DMS 273 (cell line): ENCODE measurements around the gene ODAPH.
"Not testable (repeated sequence)": the region's sequence is repeated elsewhere in the genome, so short reads cannot be mapped to it uniquely, and the experiment has no call there.

Source experiments
- DNase-seq: peaks from one replicate; lab custom pipeline; 2025; ENCODE audit not compliant: unreplicated experiment; lab: John Stamatoyannopoulos, UW

The ODAPH gene

DNA sequence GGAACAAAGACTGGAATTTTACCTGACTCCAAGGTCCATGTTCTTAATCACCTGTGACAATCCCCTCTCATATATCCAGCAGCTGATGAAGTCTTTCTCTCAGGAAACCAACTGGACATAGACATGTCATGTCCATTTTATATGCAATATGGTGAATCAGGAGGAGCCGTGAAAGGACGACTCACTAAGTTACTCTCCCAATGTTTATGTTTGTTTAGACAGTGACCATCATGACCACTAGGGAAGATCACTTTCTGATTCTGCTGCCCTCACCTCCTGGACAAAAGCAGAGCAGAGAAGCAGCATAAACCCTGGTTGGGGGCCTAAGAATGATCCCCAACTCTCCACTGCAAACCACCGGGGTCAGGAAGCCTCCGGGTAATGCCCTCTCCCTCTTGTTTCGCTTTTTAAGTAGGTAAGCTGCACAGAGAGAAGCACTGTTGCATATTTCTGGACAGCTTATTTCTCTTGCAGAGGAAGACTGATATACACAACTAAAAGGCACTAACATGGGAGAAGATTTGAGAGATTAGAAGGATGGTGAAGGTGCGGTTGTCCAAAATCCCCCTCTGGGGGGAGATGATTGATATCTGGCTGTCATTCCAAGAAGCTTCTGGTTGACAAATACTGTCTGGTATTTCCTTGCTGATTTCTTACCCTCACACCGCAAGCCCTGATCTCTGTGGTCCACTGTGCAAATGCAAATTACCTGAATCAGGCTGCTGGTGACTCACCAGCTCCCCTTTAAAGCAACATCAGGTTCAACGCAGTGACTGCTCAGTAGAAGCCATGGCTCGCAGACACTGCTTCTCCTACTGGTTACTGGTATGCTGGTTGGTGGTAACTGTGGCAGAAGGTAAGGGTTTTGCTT, at the start of gene ODAPH:
TSS of gene ODAPH (plus strand) at position 773 of the 871 bp plus-strand sequence. CDS start at position 790, 17 bp downstream.
- no peak for DNase-seq

GRCh38 chr4:75509592-75509991, 46.3 kb upstream of the ODAPH start:
- peak; percentile 4 for DNase-seq

- no peak for DNase-seq
These were observed 44.0 kb upstream of the ODAPH start for GRCh38 chr4:75511841-75512240.

- no peak for DNase-seq
These were observed 43.3 kb upstream of the ODAPH start for GRCh38 chr4:75512386-75513211.

GRCh38 chr4:75513526-75514130, 42.2 kb upstream of the ODAPH start:
- peak; percentile 29 for DNase-seq

- DNase-seq = peak; percentile 98
These were observed 41.5 kb upstream of the ODAPH start, which contains the start of the genes RCHY1 and THAP6 for GRCh38 chr4:75514131-75514948. Gene RCHY1 (minus strand): TSS chr4:75514403. CDS start chr4:75514286, 117 bp downstream. Gene THAP6 (plus strand): TSS chr4:75514473. CDS start chr4:75515453, 980 bp downstream.

GRCh38 chr4:75514949-75515612, 40.8 kb upstream of the ODAPH start:
- DNase-seq = peak; percentile 13

DNA sequence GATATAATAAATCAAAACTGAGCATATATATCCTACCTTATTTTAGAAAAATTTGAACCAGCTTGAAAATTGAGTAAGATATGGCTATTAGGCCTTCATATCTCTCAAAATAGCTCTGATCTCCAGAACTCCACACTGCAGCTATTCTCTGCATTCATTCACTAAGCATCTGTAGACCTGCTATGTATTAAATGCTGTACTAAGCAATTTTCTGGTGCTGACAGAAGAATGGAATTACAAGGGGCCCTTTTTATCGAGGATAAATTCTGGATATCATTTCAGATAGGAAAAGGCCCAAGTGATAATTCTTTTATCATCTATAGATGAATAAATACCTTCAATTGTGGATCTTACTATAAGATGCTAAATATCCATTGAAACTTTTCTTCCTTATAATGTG, 39.7 kb upstream of the ODAPH start:
- DNase-seq = no peak

GRCh38 chr4:75519452-75519851, 36.4 kb upstream of the ODAPH start:
- DNase-seq = not testable (repeated sequence)

- DNase-seq = no peak
These were observed 30.8 kb upstream of the ODAPH start for GRCh38 chr4:75525086-75525485.

- no peak for DNase-seq
These were observed 30.0 kb upstream of the ODAPH start for GRCh38 chr4:75525910-75526309.

GRCh38 chr4:75527482-75527881, 28.4 kb upstream of the ODAPH start:
- no peak for DNase-seq

GRCh38 chr4:75530556-75531322, 25.1 kb upstream of the ODAPH start:
- no peak for DNase-seq

- DNase-seq = not testable (repeated sequence)
These were observed 24.2 kb upstream of the ODAPH start for GRCh38 chr4:75531536-75532143.

DNA sequence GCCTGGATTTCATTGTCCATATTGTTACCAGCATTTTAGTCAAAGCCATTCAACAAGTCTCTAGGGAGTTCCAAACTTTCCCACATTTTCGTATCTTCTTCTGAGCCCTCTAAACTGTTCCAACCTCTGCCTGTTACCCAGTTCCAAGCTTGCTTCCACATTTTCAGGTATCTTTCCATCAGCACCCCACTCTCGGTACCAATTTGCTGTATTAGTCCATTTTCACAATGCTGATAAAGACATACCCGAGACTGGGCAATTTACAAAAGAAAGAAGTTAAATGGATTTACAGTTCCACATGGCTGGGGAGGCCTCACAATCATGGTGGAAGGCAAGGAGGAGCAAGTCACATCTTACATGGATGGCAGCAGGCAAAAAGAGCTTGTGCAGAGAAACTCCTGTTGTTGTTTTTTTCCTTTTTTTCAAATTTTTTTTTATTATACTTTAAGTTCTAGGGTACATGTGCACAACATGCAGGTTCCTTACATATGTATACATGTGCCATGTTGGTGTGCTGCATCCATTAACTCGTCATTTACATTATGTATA, 22.5 kb upstream of the ODAPH start:
- DNase-seq = not testable (repeated sequence)

GRCh38 chr4:75533926-75534325, 21.9 kb upstream of the ODAPH start:
- DNase-seq = not testable (repeated sequence)

DNA sequence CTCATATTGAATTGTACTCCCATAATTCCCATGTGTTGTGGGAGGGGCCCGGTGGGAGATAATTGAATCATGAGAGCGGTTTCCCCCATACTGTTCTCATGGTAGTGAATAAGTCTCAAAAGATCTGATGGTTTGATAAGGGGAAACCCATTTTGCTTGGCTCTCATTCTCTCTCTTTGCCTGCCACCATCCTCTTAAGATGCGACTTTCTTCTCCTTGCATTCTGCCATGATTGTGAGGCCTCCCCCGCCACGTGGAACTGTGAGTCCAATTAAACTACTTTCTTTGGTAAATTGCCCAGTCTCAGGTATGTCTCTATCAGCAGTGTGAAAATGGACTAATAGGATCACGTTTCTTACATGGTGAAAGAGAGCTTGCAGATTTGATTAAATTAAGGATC, 18.6 kb upstream of the ODAPH start:
- not testable (repeated sequence) for DNase-seq

DNA sequence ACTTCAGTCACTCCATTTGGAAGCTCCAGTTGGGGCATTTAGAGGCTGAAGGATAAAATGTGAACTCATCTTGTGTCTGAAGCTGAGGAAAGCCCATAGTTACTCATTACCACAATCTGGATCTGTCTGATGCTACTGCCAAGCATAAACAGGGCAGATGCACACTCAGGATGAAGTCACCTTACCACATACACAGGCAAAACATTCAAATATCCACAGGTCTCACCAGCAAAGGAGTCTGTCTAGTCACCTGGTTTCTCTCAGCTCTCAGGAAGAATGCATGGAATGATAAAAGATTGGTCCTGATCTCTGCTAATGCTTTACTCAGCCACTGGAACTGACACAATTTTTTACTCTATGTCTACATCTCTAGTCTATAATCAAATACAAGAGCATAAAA, 13.0 kb upstream of the ODAPH start:
- no peak for DNase-seq
